HCT116 (cell line): ENCODE measurements around the gene C11orf98. TPM values are rescaled to one million over a fixed set of nuclear protein-coding genes. Genes with fewer than 3 reads are reported as not detected.

Experiments used
- ATAC-seq: fragments of 200-7000 bp; cut with Tn5 transposase; 2 replicates; pipeline ENCODE4 v1.9.1; 2020; ENCODE audit warnings: mild to moderate bottlenecking, moderate library complexity
- BruUV-seq: library from RNA; stranded (reverse); fragments of 400-500 nt; replicated peaks from 2 replicates; lab custom pipeline; 2021; lab: Mats Ljungman, UMichigan
- CTCF ChIA-PET: fragments of 300-600 bp; sonication (Branson Sonifier 250); formaldehyde crosslinking; loops from one replicate; lab custom pipeline; 2021; ENCODE audit warnings: antibody characterized with exemption; lab: Charles Lee
- POLR2A ChIA-PET: fragments of 300-600, 350-600 bp; sonication (Branson Sonifier 250); formaldehyde crosslinking; loops from one replicate; lab custom pipeline; 2021; ENCODE audit warnings: antibody characterized with exemption; lab: Charles Lee
- RAD21 ChIA-PET, 2 experiments: fragments of 300-600 bp; sonication (Branson Sonifier 250); formaldehyde crosslinking; loops; one replicate each; lab custom pipeline; 2023; ENCODE audit warnings: low total read pairs in 2 of 2; ENCODE audit not compliant: uncharacterized antibody in 2 of 2, unreplicated experiment in 2 of 2, low non-redundant PET in 1 of 2; lab: Charles Lee
- DNase-seq: peaks from one replicate; pipeline ENCODE4 v3.0.0-alpha.2; 2010; ENCODE audit warnings: low read depth, low spot score
- H2AFZ ChIP-seq: fragments of 200-600 bp; shearing (Covaris generic), sonication (generic); 2 replicates; pipeline ENCODE4 v1.6.1; 2017; ENCODE audit warnings: low read depth, mixed run types, mixed read lengths, antibody characterized with exemption, low read length; ENCODE audit not compliant: poor library complexity, severe bottlenecking
- H3K27ac ChIP-seq: 2 replicates; pipeline ENCODE4 v1.5.1; 2012; ENCODE audit warnings: low read depth, low read length
- H3K27me3 ChIP-seq: fragments of 200-600 bp; sonication (generic); 2 replicates; pipeline ENCODE4 v1.6.1; 2016; ENCODE audit warnings: mixed run types, low read length, mixed read lengths; ENCODE audit not compliant: insufficient read depth
- H3K36me3 ChIP-seq, 2 experiments: fragments of 200-500 bp in 1 of 2; fragments of 200-600 bp in 1 of 2; sonication (Bioruptor generic) in 1 of 2; sonication (generic) in 1 of 2; 2 replicates each; pipeline versions ENCODE4 v1.5.1 to v1.6.1; 2014 to 2016; ENCODE audit warnings: low read length in 2 of 2, inconsistent platforms in 1 of 2, mixed read lengths in 1 of 2, mixed run types in 1 of 2; ENCODE audit not compliant: insufficient read depth in 2 of 2, control insufficient read depth in 1 of 2
- H3K4me1 ChIP-seq, 2 experiments: fragments of 200-600 bp in 1 of 2; sonication (generic) in 1 of 2; 2 replicates each; pipeline versions ENCODE4 v1.5.1 to v1.6.1; 2012 to 2017; ENCODE audit warnings: low read length in 2 of 2, inconsistent platforms in 1 of 2, mild to moderate bottlenecking in 1 of 2, mixed read lengths in 1 of 2, mixed run types in 1 of 2, moderate library complexity in 1 of 2; ENCODE audit not compliant: insufficient read depth in 2 of 2, control insufficient read depth in 1 of 2
- H3K4me2 ChIP-seq: fragments of 200-600 bp; sonication (generic); 2 replicates; pipeline ENCODE4 v1.6.1; 2017; ENCODE audit warnings: mixed run types, low read length, mixed read lengths
- H3K4me3 ChIP-seq, 2 experiments: fragments of 200-600 bp in 1 of 2; sonication (generic) in 1 of 2; replicated peaks in 1 of 2; 2 replicates each; pipeline ENCODE4 v1.5.1; 2011 to 2016; ENCODE audit warnings: low read length in 2 of 2, control low read depth in 1 of 2, low read depth in 1 of 2, mild to moderate bottlenecking in 1 of 2, mixed read lengths in 1 of 2, mixed run types in 1 of 2
- H3K79me2 ChIP-seq: fragments of 200-600 bp; sonication (generic); 2 replicates; pipeline ENCODE4 v1.6.1; 2017; ENCODE audit warnings: mild to moderate bottlenecking, mixed run types, low read length, moderate library complexity, mixed read lengths; ENCODE audit not compliant: insufficient read depth
- H3K9ac ChIP-seq: fragments of 200-600 bp; sonication (generic); 2 replicates; pipeline ENCODE4 v1.6.1; 2016; ENCODE audit warnings: low read length, mixed read lengths
- H3K9me2 ChIP-seq: fragments of 200-600 bp; sonication (generic), shearing (Covaris generic); 2 replicates; pipeline ENCODE4 v1.6.1; 2017; ENCODE audit warnings: mixed run types, mild to moderate bottlenecking, moderate library complexity; ENCODE audit not compliant: insufficient read depth
- H3K9me3 ChIP-seq, 2 experiments: fragments of 200-500 bp in 1 of 2; fragments of 200-600 bp in 1 of 2; sonication (Bioruptor generic) in 1 of 2; sonication (generic) in 1 of 2; 2 replicates each; pipeline ENCODE4 v1.6.1; 2014 to 2017; ENCODE audit warnings: low read length in 2 of 2, mixed read lengths in 2 of 2, inconsistent platforms in 1 of 2, low read depth in 1 of 2, mild to moderate bottlenecking in 1 of 2, mixed run types in 1 of 2, moderate library complexity in 1 of 2; ENCODE audit not compliant: control insufficient read depth in 1 of 2, insufficient read depth in 1 of 2
- H4K20me1 ChIP-seq: fragments of 200-600 bp; sonication (generic), shearing (Covaris generic); 2 replicates; pipeline ENCODE4 v1.6.1; 2017; ENCODE audit warnings: mixed run types, mild to moderate bottlenecking, moderate library complexity; ENCODE audit not compliant: insufficient read depth
- EZH2 ChIP-seq: fragments of 200-600 bp; sonication (generic); IDR thresholded peaks from 2 replicates; pipeline ENCODE4 v1.6.1; 2017; ENCODE audit warnings: antibody characterized with exemption, mixed run types
- POLR2A ChIP-seq: IDR thresholded peaks from 2 replicates; pipeline ENCODE4 v1.7.0; 2011; ENCODE audit warnings: borderline replicate concordance; ENCODE audit not compliant: insufficient read depth, insufficient read length; ENCODE audit errors: extremely low read depth
- SP1 ChIP-seq: IDR thresholded peaks from 2 replicates; pipeline ENCODE4 v1.6.1; 2012; ENCODE audit warnings: low read depth
- SRF ChIP-seq: IDR thresholded peaks from 2 replicates; pipeline ENCODE4 v1.6.1; 2012; ENCODE audit warnings: low read depth
- ZFX ChIP-seq: fragments of 450-650 bp; IDR thresholded peaks from 2 replicates; pipeline ENCODE4 v1.6.1; 2017
- ZNF274 ChIP-seq: fragments of 200-500 bp; sonication (Bioruptor generic); IDR thresholded peaks from 2 replicates; pipeline ENCODE4 v1.6.1; 2014; ENCODE audit warnings: mild to moderate bottlenecking, low read depth, low read length, inconsistent platforms
- intact Hi-C: fragments of 100-400 bp; cut with micrococcal nuclease; formaldehyde crosslinking; loops from 2 replicates; pipeline ENCODE4 v1.10.0; 2022
- total RNA-seq: library from RNA; stranded (reverse); gene quantifications from one replicate; pipeline ENCODE4 v1.2.1, GENCODE V29; 2021; ENCODE audit not compliant: unreplicated experiment
- TF ChIP-seq, protein P1 (sequence below): IDR thresholded peaks from 2 replicates; pipeline ENCODE4 v1.6.1; 2011; ENCODE audit warnings: mild to moderate bottlenecking, low read length, moderate library complexity; ENCODE audit not compliant: insufficient replicate concordance; ENCODE audit errors: extremely low read depth
- TF ChIP-seq, protein P2 (sequence below): IDR thresholded peaks from 2 replicates; pipeline ENCODE4 v1.6.1; 2012

The C11orf98 gene
- total RNA-seq, 1 experiment from 2014 or later, result 121 TPM

DNA sequence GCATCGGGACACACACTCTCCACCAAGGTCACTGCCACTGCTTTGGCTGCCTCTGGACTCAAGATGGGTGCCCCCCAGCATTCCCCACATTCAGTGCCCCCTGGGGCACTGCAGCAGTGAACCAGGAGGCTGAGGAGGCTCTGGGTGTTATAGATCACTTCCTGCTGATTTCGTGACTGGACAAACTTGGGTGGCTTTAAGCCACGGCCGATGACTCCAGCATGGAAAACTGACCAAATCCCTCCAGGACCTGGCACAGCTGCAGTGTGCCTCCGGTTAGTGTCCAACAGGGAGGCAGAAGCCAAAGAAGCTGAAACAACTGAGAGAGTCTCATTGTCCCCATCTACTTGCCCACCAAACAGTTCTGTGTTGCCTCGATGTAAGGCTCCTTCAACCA is 17.4 kb downstream of the C11orf98 start:
- no peaks in the 10 kb centered on the region for H4K20me1 ChIP-seq
- H3K9me2 ChIP-seq, result no peaks in the 10 kb centered on the region
- H2AFZ ChIP-seq, result no peak overlapping the region
- H3K36me3 ChIP-seq, result peaks cover 10 to 21% of the 10 kb centered on the region in 2 experiments; a peak in 3 of 4 replicates
- H3K27ac ChIP-seq, result peak overlapping the region; percentile 41; the same call in 1 of the 2 replicates
- no peak overlapping the region for H3K4me3 ChIP-seq
- no peak overlapping the region for H3K4me2 ChIP-seq
- no peak for DNase-seq
- intact Hi-C loops, result loop anchor here (5.0 kb wide), 1 partner anchor 35 kb away; the partner anchor contains the start of genes EML3 and ROM1
- POLR2A ChIA-PET, result interaction anchor here (0.8 to 14.1 kb wide), 2 partner anchors 18 to 194 kb away, joined by 3 to 195 read pairs; partner anchors contain the start of genes C11orf98 and CSKMT
- H3K79me2 ChIP-seq, result peaks cover 65% of the 10 kb centered on the region
- RAD21 ChIA-PET, result no interaction called here
- no peaks in the 10 kb centered on the region for H3K9me3 ChIP-seq
- BruUV-seq, result no TSS peak
- no peaks in the 10 kb centered on the region for H3K27me3 ChIP-seq
- H3K9ac ChIP-seq, result no peak overlapping the region
- CTCF ChIA-PET, result interaction anchor here (1.6 kb wide), 1 partner anchor 223 kb away, joined by 4 read pairs; no protein-coding TSS in a partner anchor
- ATAC-seq, result no peak
- peaks cover 12 to 29% of the 10 kb centered on the region in 2 experiments for H3K4me1 ChIP-seq
- TF ChIP-seq SRF (no peak), ZFX (no peak), POLR2A (no peak), ZNF274 (no peak), SP1 (no peak), EZH2 (no peak)
- TF ChIP-seq, protein P1, sequence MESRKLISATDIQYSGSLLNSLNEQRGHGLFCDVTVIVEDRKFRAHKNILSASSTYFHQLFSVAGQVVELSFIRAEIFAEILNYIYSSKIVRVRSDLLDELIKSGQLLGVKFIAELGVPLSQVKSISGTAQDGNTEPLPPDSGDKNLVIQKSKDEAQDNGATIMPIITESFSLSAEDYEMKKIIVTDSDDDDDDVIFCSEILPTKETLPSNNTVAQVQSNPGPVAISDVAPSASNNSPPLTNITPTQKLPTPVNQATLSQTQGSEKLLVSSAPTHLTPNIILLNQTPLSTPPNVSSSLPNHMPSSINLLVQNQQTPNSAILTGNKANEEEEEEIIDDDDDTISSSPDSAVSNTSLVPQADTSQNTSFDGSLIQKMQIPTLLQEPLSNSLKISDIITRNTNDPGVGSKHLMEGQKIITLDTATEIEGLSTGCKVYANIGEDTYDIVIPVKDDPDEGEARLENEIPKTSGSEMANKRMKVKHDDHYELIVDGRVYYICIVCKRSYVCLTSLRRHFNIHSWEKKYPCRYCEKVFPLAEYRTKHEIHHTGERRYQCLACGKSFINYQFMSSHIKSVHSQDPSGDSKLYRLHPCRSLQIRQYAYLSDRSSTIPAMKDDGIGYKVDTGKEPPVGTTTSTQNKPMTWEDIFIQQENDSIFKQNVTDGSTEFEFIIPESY, result no peak
- TF ChIP-seq, protein P2, sequence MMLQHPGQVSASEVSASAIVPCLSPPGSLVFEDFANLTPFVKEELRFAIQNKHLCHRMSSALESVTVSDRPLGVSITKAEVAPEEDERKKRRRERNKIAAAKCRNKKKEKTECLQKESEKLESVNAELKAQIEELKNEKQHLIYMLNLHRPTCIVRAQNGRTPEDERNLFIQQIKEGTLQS, result no peak
